ENCODE results near the gene MEGF6.

- TF ChIP-seq CTCF (IDR thresholded peaks at IDR 0.05; ENCODE audit: low read depth, low read length, poor library complexity, severe bottlenecking), result no peak
- no peak for TF ChIP-seq EZH2phosphoT487 (IDR thresholded peaks at IDR 0.05; ENCODE audit: borderline replicate concordance, low read length)
Observed at GRCh38 chr1:3544040-3544977, 67.0 kb downstream of the MEGF6 start.
